Neutrophil (primary cell): ENCODE data around the gene MRPL39.

Experiments used
- H3K27ac ChIP-seq: fragments of 200-600 bp; sonication (generic); 2 replicates; pipeline ENCODE4 v1.5.1; 2016; ENCODE audit warnings: mild to moderate bottlenecking, moderate library complexity
- H3K27me3 ChIP-seq: fragments of 200-600 bp; sonication (generic); 2 replicates; pipeline ENCODE4 v1.6.0; 2016; ENCODE audit warnings: mild to moderate bottlenecking
- H3K36me3 ChIP-seq: fragments of 200-600 bp; sonication (generic); 2 replicates; pipeline ENCODE4 v1.5.1; 2017
- H3K4me1 ChIP-seq, 2 experiments: fragments of 200-600 bp in 1 of 2; sonication (generic) in 1 of 2; 1 replicate in 1 of 2; 2 replicates in 1 of 2; pipeline versions ENCODE4 v1.5.1 to v1.6.1; 2013 to 2016; ENCODE audit warnings: low read depth in 1 of 2, low read length in 1 of 2, mild to moderate bottlenecking in 1 of 2, moderate library complexity in 1 of 2; ENCODE audit not compliant: control insufficient read depth in 1 of 2, insufficient read depth in 1 of 2
- H3K4me3 ChIP-seq, 2 experiments: fragments of 200-600 bp in 1 of 2; sonication (generic) in 1 of 2; 1 replicate in 1 of 2; 2 replicates in 1 of 2; pipeline ENCODE4 v1.5.1; 2013 to 2016; ENCODE audit warnings: low read depth in 1 of 2, low read length in 1 of 2, mild to moderate bottlenecking in 1 of 2, moderate library complexity in 1 of 2
- H3K9me3 ChIP-seq: fragments of 200-600 bp; sonication (generic); 2 replicates; pipeline ENCODE4 v1.5.1; 2016
- CTCF ChIP-seq: fragments of 200-600 bp; sonication (generic); IDR thresholded peaks from 2 replicates; pipeline ENCODE4 v1.5.1; 2016; ENCODE audit warnings: antibody characterized with exemption

MRPL39 gene

GRCh38 chr21:25625036-25625435 is 17.8 kb upstream of the MRPL39 start:
- Histone ChIP-seq H3K4me1 (no peaks in the 10 kb centered on the region), H3K27ac (no peak overlapping the region), H3K27me3 (no peaks in the 10 kb centered on the region), H3K36me3 (no peaks in the 10 kb centered on the region), H3K9me3 (no peaks in the 10 kb centered on the region), H3K4me3 (no peak overlapping the region)
- TF ChIP-seq CTCF = no peak

GRCh38 chr21:25624511-25624910 is 17.2 kb upstream of the MRPL39 start:
- TF ChIP-seq CTCF = no peak
- Histone ChIP-seq H3K4me1 (no peaks in the 10 kb centered on the region), H3K27ac (no peak overlapping the region), H3K9me3 (no peaks in the 10 kb centered on the region), H3K4me3 (no peak overlapping the region), H3K27me3 (no peaks in the 10 kb centered on the region), H3K36me3 (no peaks in the 10 kb centered on the region)

GRCh38 chr21:25619198-25619597 is 11.9 kb upstream of the MRPL39 start:
- Histone ChIP-seq H3K4me1 (no peaks in the 10 kb centered on the region), H3K9me3 (no peaks in the 10 kb centered on the region), H3K36me3 (no peaks in the 10 kb centered on the region), H3K4me3 (no peak overlapping the region), H3K27ac (no peak overlapping the region), H3K27me3 (no peaks in the 10 kb centered on the region)
- no peak for TF ChIP-seq CTCF

- Histone ChIP-seq H3K36me3 (no peaks in the 10 kb centered on the region), H3K9me3 (no peaks in the 10 kb centered on the region), H3K27me3 (no peaks in the 10 kb centered on the region), H3K4me3 (no peak overlapping the region), H3K4me1 (no peaks in the 10 kb centered on the region), H3K27ac (no peak overlapping the region)
- no peak for TF ChIP-seq CTCF
Observed at GRCh38 chr21:25615880-25616279, 8.6 kb upstream of the MRPL39 start.

GRCh38 chr21:25614441-25614840 is 7.2 kb upstream of the MRPL39 start:
- no peak for TF ChIP-seq CTCF
- Histone ChIP-seq H3K27me3 (no peaks in the 10 kb centered on the region), H3K4me3 (no peak overlapping the region), H3K27ac (no peak overlapping the region), H3K9me3 (no peaks in the 10 kb centered on the region), H3K4me1 (no peaks in the 10 kb centered on the region), H3K36me3 (no peaks in the 10 kb centered on the region)
